ENCODE measurements around the gene AK1.

GRCh38 chr9:127908660-127908926 lies 31.1 kb upstream of the AK1 start:
- TF ChIP-seq TCF12 (IDR thresholded peaks at IDR 0.05) (no peak), TCF12 (CRISPR knock-in tag; IDR thresholded peaks at IDR 0.05) (no peak), ZBTB7B (CRISPR knock-in tag; IDR thresholded peaks at IDR 0.05) (no peak)

Data from HepG2 (cell line).